Measurements from ENCODE around the gene HDAC4.

The HDAC4 gene

GRCh38 chr2:239256350-239256743, 144.5 kb downstream of the HDAC4 start:
- no peaks in the 10 kb centered on the region for H3K27me3 Mint-ChIP-seq (ENCODE audit: low read depth)
- no peak for DNase-seq (ENCODE audit: low spot score)
- no peak overlapping the region for H3K27ac Mint-ChIP-seq
- no peak overlapping the region for H3K4me3 Mint-ChIP-seq
- peaks cover 77% of the 10 kb centered on the region for H3K4me1 Mint-ChIP-seq (ENCODE audit: low read depth)
- peaks cover 59% of the 10 kb centered on the region for H3K36me3 Mint-ChIP-seq (ENCODE audit: low read depth)
- peaks cover 9% of the 10 kb centered on the region for H3K9me3 Mint-ChIP-seq

- Mint-ChIP-seq H3K27me3 (ENCODE audit: low read depth) (no peaks in the 10 kb centered on the region), H3K36me3 (ENCODE audit: low read depth) (peaks cover 56% of the 10 kb centered on the region), H3K4me1 (ENCODE audit: low read depth) (peaks cover 71% of the 10 kb centered on the region), H3K9me3 (peaks cover 9% of the 10 kb centered on the region), H3K27ac (no peak overlapping the region), H3K4me3 (no peak overlapping the region)
- DNase-seq (ENCODE audit: low spot score), result no peak
Measured at GRCh38 chr2:239255628-239256349, 145.0 kb downstream of the HDAC4 start.

- peaks cover 53% of the 10 kb centered on the region for H3K36me3 Mint-ChIP-seq (ENCODE audit: low read depth)
- peaks cover 9% of the 10 kb centered on the region for H3K9me3 Mint-ChIP-seq
- H3K27me3 Mint-ChIP-seq (ENCODE audit: low read depth), result no peaks in the 10 kb centered on the region
- no peak overlapping the region for H3K27ac Mint-ChIP-seq
- DNase-seq (ENCODE audit: low spot score), result no peak
- H3K4me3 Mint-ChIP-seq, result no peak overlapping the region
- peaks cover 66% of the 10 kb centered on the region for H3K4me1 Mint-ChIP-seq (ENCODE audit: low read depth)
Measured at GRCh38 chr2:239255218-239255617, 145.6 kb downstream of the HDAC4 start.

- Mint-ChIP-seq H3K4me3 (no peak overlapping the region), H3K27me3 (ENCODE audit: low read depth) (no peaks in the 10 kb centered on the region), H3K4me1 (ENCODE audit: low read depth) (peaks cover 52% of the 10 kb centered on the region), H3K27ac (no peak overlapping the region), H3K36me3 (ENCODE audit: low read depth) (peaks cover 60% of the 10 kb centered on the region), H3K9me3 (peaks cover 9% of the 10 kb centered on the region)
- DNase-seq (ENCODE audit: low spot score), result no peak
Measured at GRCh38 chr2:239253701-239254436, 147.0 kb downstream of the HDAC4 start.

- no peak overlapping the region for H3K27ac Mint-ChIP-seq
- no peak for DNase-seq (ENCODE audit: low spot score)
- peak overlapping the region; percentile 4 for H3K4me3 Mint-ChIP-seq
- H3K27me3 Mint-ChIP-seq (ENCODE audit: low read depth), result no peaks in the 10 kb centered on the region
- peaks cover 46% of the 10 kb centered on the region for H3K4me1 Mint-ChIP-seq (ENCODE audit: low read depth)
- H3K36me3 Mint-ChIP-seq (ENCODE audit: low read depth), result peaks cover 58% of the 10 kb centered on the region
- H3K9me3 Mint-ChIP-seq, result peaks cover 9% of the 10 kb centered on the region
Measured at GRCh38 chr2:239253264-239253663, 147.6 kb downstream of the HDAC4 start.

GRCh38 chr2:239252801-239253200, 148.0 kb downstream of the HDAC4 start:
- H3K27me3 Mint-ChIP-seq (ENCODE audit: low read depth), result no peaks in the 10 kb centered on the region
- H3K36me3 Mint-ChIP-seq (ENCODE audit: low read depth), result peaks cover 54% of the 10 kb centered on the region
- DNase-seq (ENCODE audit: low spot score), result no peak
- peak overlapping the region; percentile 4 for H3K4me3 Mint-ChIP-seq
- peaks cover 5% of the 10 kb centered on the region for H3K9me3 Mint-ChIP-seq
- no peak overlapping the region for H3K27ac Mint-ChIP-seq
- H3K4me1 Mint-ChIP-seq (ENCODE audit: low read depth), result peaks cover 42% of the 10 kb centered on the region

- no peaks in the 10 kb centered on the region for H3K27me3 Mint-ChIP-seq (ENCODE audit: low read depth)
- DNase-seq (ENCODE audit: low spot score), result no peak
- peaks cover 42% of the 10 kb centered on the region for H3K4me1 Mint-ChIP-seq (ENCODE audit: low read depth)
- peaks cover 1% of the 10 kb centered on the region for H3K9me3 Mint-ChIP-seq
- H3K27ac Mint-ChIP-seq, result no peak overlapping the region
- H3K36me3 Mint-ChIP-seq (ENCODE audit: low read depth), result peaks cover 52% of the 10 kb centered on the region
- H3K4me3 Mint-ChIP-seq, result no peak overlapping the region
Measured at GRCh38 chr2:239252393-239252792, 148.4 kb downstream of the HDAC4 start.

- Mint-ChIP-seq H3K9me3 (no peaks in the 10 kb centered on the region), H3K27me3 (ENCODE audit: low read depth) (no peaks in the 10 kb centered on the region), H3K36me3 (ENCODE audit: low read depth) (peaks cover 52% of the 10 kb centered on the region), H3K27ac (no peak overlapping the region), H3K4me1 (ENCODE audit: low read depth) (peaks cover 42% of the 10 kb centered on the region), H3K4me3 (no peak overlapping the region)
- DNase-seq (ENCODE audit: low spot score), result no peak
Measured at GRCh38 chr2:239251971-239252370, 148.8 kb downstream of the HDAC4 start.

GRCh38 chr2:239250216-239251081, 150.4 kb downstream of the HDAC4 start:
- no peak overlapping the region for H3K4me3 Mint-ChIP-seq
- H3K9me3 Mint-ChIP-seq, result no peaks in the 10 kb centered on the region
- H3K27me3 Mint-ChIP-seq (ENCODE audit: low read depth), result no peaks in the 10 kb centered on the region
- no peak for DNase-seq (ENCODE audit: low spot score)
- H3K36me3 Mint-ChIP-seq (ENCODE audit: low read depth), result peaks cover 45% of the 10 kb centered on the region
- no peak overlapping the region for H3K27ac Mint-ChIP-seq
- H3K4me1 Mint-ChIP-seq (ENCODE audit: low read depth), result peaks cover 37% of the 10 kb centered on the region

- Mint-ChIP-seq H3K4me3 (no peak overlapping the region), H3K27me3 (ENCODE audit: low read depth) (no peaks in the 10 kb centered on the region), H3K4me1 (ENCODE audit: low read depth) (peaks cover 38% of the 10 kb centered on the region), H3K27ac (no peak overlapping the region), H3K36me3 (ENCODE audit: low read depth) (peaks cover 43% of the 10 kb centered on the region), H3K9me3 (no peaks in the 10 kb centered on the region)
- no peak for DNase-seq (ENCODE audit: low spot score)
Measured at GRCh38 chr2:239249776-239250175, 151.0 kb downstream of the HDAC4 start.

- Mint-ChIP-seq H3K4me3 (no peak overlapping the region), H3K36me3 (ENCODE audit: low read depth) (peaks cover 39% of the 10 kb centered on the region), H3K27ac (no peak overlapping the region), H3K27me3 (ENCODE audit: low read depth) (no peaks in the 10 kb centered on the region), H3K9me3 (no peaks in the 10 kb centered on the region), H3K4me1 (ENCODE audit: low read depth) (peaks cover 31% of the 10 kb centered on the region)
- no peak for DNase-seq (ENCODE audit: low spot score)
Measured at GRCh38 chr2:239249048-239249447, 151.8 kb downstream of the HDAC4 start.

GRCh38 chr2:239247401-239248245, 153.2 kb downstream of the HDAC4 start:
- no peak overlapping the region for H3K4me3 Mint-ChIP-seq
- DNase-seq (ENCODE audit: low spot score), result no peak
- no peaks in the 10 kb centered on the region for H3K9me3 Mint-ChIP-seq
- H3K36me3 Mint-ChIP-seq (ENCODE audit: low read depth), result peaks cover 33% of the 10 kb centered on the region
- H3K4me1 Mint-ChIP-seq (ENCODE audit: low read depth), result peaks cover 26% of the 10 kb centered on the region
- H3K27ac Mint-ChIP-seq, result no peak overlapping the region
- H3K27me3 Mint-ChIP-seq (ENCODE audit: low read depth), result no peaks in the 10 kb centered on the region

- no peak overlapping the region for H3K27ac Mint-ChIP-seq
- H3K4me1 Mint-ChIP-seq (ENCODE audit: low read depth), result peaks cover 28% of the 10 kb centered on the region
- H3K27me3 Mint-ChIP-seq (ENCODE audit: low read depth), result no peaks in the 10 kb centered on the region
- no peak for DNase-seq (ENCODE audit: low spot score)
- H3K9me3 Mint-ChIP-seq, result no peaks in the 10 kb centered on the region
- H3K36me3 Mint-ChIP-seq (ENCODE audit: low read depth), result peaks cover 33% of the 10 kb centered on the region
- H3K4me3 Mint-ChIP-seq, result no peak overlapping the region
Measured at GRCh38 chr2:239246723-239247122, 154.1 kb downstream of the HDAC4 start.
